K562 (cell line): ENCODE data around the gene GPX1. TPM values are rescaled to one million over a fixed set of nuclear protein-coding genes. Genes with fewer than 3 reads are reported as not detected.
A peak's percentile ranks its signal among the peaks of the same experiment; 100 is the strongest.

Source experiments
- ADNP ChIP-seq: fragments of 200-800 bp; sonication (Bioruptor generic); IDR thresholded peaks from 2 replicates; pipeline ENCODE4 v1.6.1; 2016; ENCODE audit warnings: missing genetic modification characterization, missing compliant biosample characterization
- ARID1B ChIP-seq: fragments of 450-650 bp; IDR thresholded peaks from 2 replicates; pipeline ENCODE4 v1.6.1; 2016; ENCODE audit warnings: antibody characterized with exemption, mild to moderate bottlenecking, inconsistent platforms
- BRF1 ChIP-seq: IDR thresholded peaks from 3 replicates; pipeline ENCODE4 v1.6.1; 2011; ENCODE audit warnings: borderline replicate concordance, mild to moderate bottlenecking; ENCODE audit not compliant: insufficient read length; ENCODE audit errors: extremely low read depth
- CC2D1A ChIP-seq: fragments of 450-650 bp; IDR thresholded peaks from 2 replicates; pipeline ENCODE4 v1.6.1; 2017; ENCODE audit warnings: mild to moderate bottlenecking
- DIDO1 ChIP-seq: fragments of 450-650 bp; IDR thresholded peaks from 2 replicates; pipeline ENCODE4 v1.6.1; 2016; ENCODE audit warnings: low read depth, missing biosample characterization, missing genetic modification characterization
- JUN ChIP-seq, 2 experiments: sonication (generic) in 1 of 2; formaldehyde crosslinking in 1 of 2; IDR thresholded peaks; 2 replicates each; pipeline versions ENCODE4 v1.6.1 to v1.8.0; 2012 to 2022; ENCODE audit warnings: borderline replicate concordance in 2 of 2, mild to moderate bottlenecking in 2 of 2, improper control_type of control experiment in 1 of 2, low read depth in 1 of 2, low read length in 1 of 2, missing genetic modification reagents in 1 of 2
- KAT2B ChIP-seq: IDR thresholded peaks from one replicate; pipeline ENCODE4 v1.6.1; 2012; ENCODE audit warnings: low read depth, mild to moderate bottlenecking, control low read depth, inconsistent platforms, low read length, moderate library complexity
- MECOM ChIP-seq: fragments of 250-450 bp; sonication (Bioruptor Pico); IDR thresholded peaks from 2 replicates; pipeline ENCODE4 v1.8.0; 2022; ENCODE audit warnings: inconsistent platforms
- MTA2 ChIP-seq: fragments of 450-650 bp; IDR thresholded peaks from 2 replicates; pipeline ENCODE4 v1.6.1; 2016; ENCODE audit warnings: low read depth
- NBN ChIP-seq: fragments of 450-650 bp; IDR thresholded peaks from 2 replicates; pipeline ENCODE4 v1.6.1; 2016; ENCODE audit warnings: low read depth, mild to moderate bottlenecking
- NR2C2 ChIP-seq, 2 experiments: fragments of 200-800 bp in 1 of 2; sonication (Bioruptor generic) in 1 of 2; sonication (generic) in 1 of 2; formaldehyde crosslinking in 1 of 2; IDR thresholded peaks; 2 replicates each; pipeline versions ENCODE4 v1.6.1 to v1.8.0; 2016 to 2022; ENCODE audit warnings: mild to moderate bottlenecking in 1 of 2, missing compliant biosample characterization in 1 of 2, missing genetic modification characterization in 1 of 2, missing genetic modification reagents in 1 of 2
- PHF20 ChIP-seq: fragments of 450-650 bp; IDR thresholded peaks from 2 replicates; pipeline ENCODE4 v1.6.1; 2018; ENCODE audit not compliant: partially characterized antibody
- PML ChIP-seq: IDR thresholded peaks from 2 replicates; pipeline ENCODE4 v1.6.1; 2012; ENCODE audit warnings: low read length, inconsistent platforms
- POLR2AphosphoS5 ChIP-seq: IDR thresholded peaks from 2 replicates; pipeline ENCODE4 v1.6.1; 2011; ENCODE audit warnings: mild to moderate bottlenecking, low read depth, low read length, moderate library complexity; ENCODE audit not compliant: control insufficient read depth, insufficient read depth
- SOX6 ChIP-seq: fragments of 450-650 bp; IDR thresholded peaks from 2 replicates; pipeline ENCODE4 v1.6.1; 2014; ENCODE audit warnings: mild to moderate bottlenecking
- TCF3 ChIP-seq: sonication (generic); formaldehyde crosslinking; IDR thresholded peaks from 2 replicates; pipeline ENCODE4 v1.4.0; 2020; ENCODE audit warnings: mild to moderate bottlenecking, missing genetic modification reagents
- ZC3H11A ChIP-seq: IDR thresholded peaks from 2 replicates; pipeline ENCODE4 v1.6.1; 2012; ENCODE audit warnings: low read depth, low read length, improper control_type of control experiment
- ZNF24 ChIP-seq: fragments of 450-650 bp; IDR thresholded peaks from 2 replicates; pipeline ENCODE4 v1.6.1; 2016
- ZNF507 ChIP-seq: conservative IDR thresholded peaks from 2 replicates; pipeline ENCODE4 v1.6.1; 2017; ENCODE audit warnings: missing genetic modification characterization, missing compliant biosample characterization
- polyA plus RNA-seq, 8 experiments: library from polyadenylated mRNA; depleted of rRNA in 4 of 8; stranded (reverse) in 5 of 8; unstranded in 3 of 8; fragments of >200 nt; fragmentation: Nextera tagmentation in 2 of 8; fragmentation: Illumina TruSeq in 1 of 8; extraction: Ambion mirVana in 2 of 8; extraction: Trizol in 1 of 8; gene quantifications; 2 replicates each; pipeline versions ENCODE4 v1.2.1 to v1.2.3, GENCODE V29; 2011 to 2014; ENCODE audit warnings: inconsistent platforms in 1 of 8, missing spikeins in 1 of 8
- total RNA-seq, 7 experiments: library from RNA; depleted of rRNA in 6 of 7; stranded (reverse); fragments of >200 nt in 6 of 7; fragmentation: Illumina TruSeq in 2 of 7; extraction: Trizol in 2 of 7; gene quantifications; 2 replicates each; pipeline versions ENCODE4 v1.2.1 to v1.2.3, GENCODE V29; 2011 to 2021; ENCODE audit warnings: low replicate concordance in 1 of 7
- TF ChIP-seq, protein P1 (sequence below): fragments of 450-650 bp; conservative IDR thresholded peaks from 2 replicates; pipeline ENCODE4 v1.6.1; 2016; ENCODE audit warnings: missing genetic modification characterization, low read depth, mild to moderate bottlenecking, missing compliant biosample characterization, moderate library complexity
- TF ChIP-seq, protein P2 (sequence below): fragments of 450-650 bp; IDR thresholded peaks from 2 replicates; pipeline ENCODE4 v1.6.1; 2016; ENCODE audit warnings: antibody characterized with exemption
- TF ChIP-seq, protein P3 (sequence below): fragments of 450-650 bp; IDR thresholded peaks from 2 replicates; pipeline ENCODE4 v1.6.1; 2018; ENCODE audit not compliant: partially characterized antibody

Gene GPX1
- total and polyA plus RNA-seq, 9 of the 15 experiments (the other 6 are each of a cell fraction or from before 2014, with no cell fraction given): 0.08 to 1.3 (median 0.21) TPM; not detected in 5

DNA sequence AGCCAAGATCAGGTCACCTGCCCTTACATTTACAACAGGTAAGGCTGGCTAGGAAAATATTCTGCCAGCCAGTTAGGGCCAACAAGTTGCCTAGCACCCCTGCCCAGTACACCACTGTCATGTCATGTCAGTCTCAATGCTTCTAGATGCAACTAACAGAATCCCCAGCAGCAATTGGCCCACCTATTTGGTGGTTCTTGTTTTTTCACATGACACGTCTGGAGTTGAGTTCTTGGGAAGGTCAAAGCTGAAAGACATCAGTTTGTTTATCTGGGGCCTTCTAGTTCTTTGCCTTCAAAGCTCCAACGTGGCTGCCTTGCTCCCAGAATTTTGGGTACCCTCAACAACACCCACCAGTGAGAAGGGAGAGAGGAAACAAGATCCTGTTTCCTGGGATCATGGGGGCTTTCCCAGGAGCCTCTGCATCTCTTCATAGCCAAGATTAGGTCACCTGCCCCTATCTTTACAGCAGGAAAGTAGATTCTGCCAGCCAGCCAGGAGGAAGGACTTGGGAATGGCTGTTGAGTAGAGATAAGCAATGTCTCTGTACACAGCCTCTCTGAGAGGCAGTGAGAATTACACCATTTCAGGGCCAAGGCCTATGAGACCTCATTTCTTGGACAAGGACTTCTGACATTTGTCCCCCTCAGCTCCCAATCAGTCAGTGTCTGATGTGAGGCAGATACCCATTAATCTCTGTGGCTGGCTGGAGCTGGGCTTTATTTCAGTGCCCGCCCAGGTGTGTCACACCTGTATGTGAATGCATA, 8.6 kb downstream of the GPX1 start (continued):
- no peak for TF ChIP-seq ZC3H11A
- TF ChIP-seq NBN: 0 out of 2 replicates have a peak, but pooled peaks have one; percentile 70
- no peak for TF ChIP-seq DIDO1 (tag)
- no peak for TF ChIP-seq KAT2B
- TF ChIP-seq TCF3 (CRISPR knock-in tag): peak; percentile 97
- no peak for TF ChIP-seq ZNF507 (tag)
- peak; percentile 94 for TF ChIP-seq POLR2AphosphoS5
- TF ChIP-seq, protein P1, sequence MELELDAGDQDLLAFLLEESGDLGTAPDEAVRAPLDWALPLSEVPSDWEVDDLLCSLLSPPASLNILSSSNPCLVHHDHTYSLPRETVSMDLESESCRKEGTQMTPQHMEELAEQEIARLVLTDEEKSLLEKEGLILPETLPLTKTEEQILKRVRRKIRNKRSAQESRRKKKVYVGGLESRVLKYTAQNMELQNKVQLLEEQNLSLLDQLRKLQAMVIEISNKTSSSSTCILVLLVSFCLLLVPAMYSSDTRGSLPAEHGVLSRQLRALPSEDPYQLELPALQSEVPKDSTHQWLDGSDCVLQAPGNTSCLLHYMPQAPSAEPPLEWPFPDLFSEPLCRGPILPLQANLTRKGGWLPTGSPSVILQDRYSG (tag): 0 out of 2 replicates have a peak, but pooled peaks have one; percentile 29
- TF ChIP-seq PML: peak; percentile 84
- TF ChIP-seq MECOM (CRISPR knock-in tag): peak; percentile 5; the same call in 1 of the 2 replicates
- TF ChIP-seq ADNP (tag): 0 out of 2 replicates have a peak, but pooled peaks have one; percentile 53
- TF ChIP-seq, protein P2, sequence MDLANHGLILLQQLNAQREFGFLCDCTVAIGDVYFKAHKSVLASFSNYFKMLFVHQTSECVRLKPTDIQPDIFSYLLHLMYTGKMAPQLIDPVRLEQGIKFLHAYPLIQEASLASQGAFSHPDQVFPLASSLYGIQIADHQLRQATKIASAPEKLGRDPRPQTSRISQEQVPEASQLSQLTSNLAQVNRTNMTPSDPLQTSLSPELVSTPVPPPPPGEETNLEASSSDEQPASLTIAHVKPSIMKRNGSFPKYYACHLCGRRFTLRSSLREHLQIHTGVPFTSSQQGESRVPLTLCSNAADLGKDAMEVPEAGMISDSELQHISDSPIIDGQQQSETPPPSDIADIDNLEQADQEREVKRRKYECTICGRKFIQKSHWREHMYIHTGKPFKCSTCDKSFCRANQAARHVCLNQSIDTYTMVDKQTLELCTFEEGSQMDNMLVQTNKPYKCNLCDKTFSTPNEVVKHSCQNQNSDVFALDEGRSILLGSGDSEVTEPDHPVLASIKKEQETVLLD: peak; percentile 76; the same call in 1 of the 2 replicates
- no peak for TF ChIP-seq PHF20
- TF ChIP-seq JUN (IDR thresholded peaks at IDR 0.05; ENCODE audit: borderline replicate concordance, low read depth, low read length): 0 out of 2 replicates have a peak, but pooled peaks have one; percentile 21
- TF ChIP-seq JUN (CRISPR knock-in tag; IDR thresholded peaks at IDR 0.05; ENCODE audit: borderline replicate concordance): no peak
- TF ChIP-seq SOX6: peak; percentile 87
- TF ChIP-seq NR2C2 (CRISPR knock-in tag; IDR thresholded peaks at IDR 0.05): no peak
- TF ChIP-seq NR2C2 (tag; IDR thresholded peaks at IDR 0.05): peak; percentile 58; the same call in 1 of the 2 replicates
- peak; percentile 90; the same call in 1 of the 2 replicates for TF ChIP-seq CC2D1A
- TF ChIP-seq, protein P3, sequence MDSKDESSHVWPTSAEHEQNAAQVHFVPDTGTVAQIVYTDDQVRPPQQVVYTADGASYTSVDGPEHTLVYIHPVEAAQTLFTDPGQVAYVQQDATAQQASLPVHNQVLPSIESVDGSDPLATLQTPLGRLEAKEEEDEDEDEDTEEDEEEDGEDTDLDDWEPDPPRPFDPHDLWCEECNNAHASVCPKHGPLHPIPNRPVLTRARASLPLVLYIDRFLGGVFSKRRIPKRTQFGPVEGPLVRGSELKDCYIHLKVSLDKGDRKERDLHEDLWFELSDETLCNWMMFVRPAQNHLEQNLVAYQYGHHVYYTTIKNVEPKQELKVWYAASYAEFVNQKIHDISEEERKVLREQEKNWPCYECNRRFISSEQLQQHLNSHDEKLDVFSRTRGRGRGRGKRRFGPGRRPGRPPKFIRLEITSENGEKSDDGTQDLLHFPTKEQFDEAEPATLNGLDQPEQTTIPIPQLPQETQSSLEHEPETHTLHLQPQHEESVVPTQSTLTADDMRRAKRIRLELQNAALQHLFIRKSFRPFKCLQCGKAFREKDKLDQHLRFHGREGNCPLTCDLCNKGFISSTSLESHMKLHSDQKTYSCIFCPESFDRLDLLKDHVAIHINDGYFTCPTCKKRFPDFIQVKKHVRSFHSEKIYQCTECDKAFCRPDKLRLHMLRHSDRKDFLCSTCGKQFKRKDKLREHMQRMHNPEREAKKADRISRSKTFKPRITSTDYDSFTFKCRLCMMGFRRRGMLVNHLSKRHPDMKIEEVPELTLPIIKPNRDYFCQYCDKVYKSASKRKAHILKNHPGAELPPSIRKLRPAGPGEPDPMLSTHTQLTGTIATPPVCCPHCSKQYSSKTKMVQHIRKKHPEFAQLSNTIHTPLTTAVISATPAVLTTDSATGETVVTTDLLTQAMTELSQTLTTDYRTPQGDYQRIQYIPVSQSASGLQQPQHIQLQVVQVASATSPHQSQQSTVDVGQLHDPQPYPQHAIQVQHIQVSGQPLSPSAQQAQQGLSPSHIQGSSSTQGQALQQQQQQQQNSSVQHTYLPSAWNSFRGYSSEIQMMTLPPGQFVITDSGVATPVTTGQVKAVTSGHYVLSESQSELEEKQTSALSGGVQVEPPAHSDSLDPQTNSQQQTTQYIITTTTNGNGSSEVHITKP: peak; percentile 29
- TF ChIP-seq ARID1B: peak; percentile 98
- no peak for TF ChIP-seq BRF1
- TF ChIP-seq MTA2: peak; percentile 91
- TF ChIP-seq ZNF24: no peak
